ENCODE data around the gene GGTLC2. TPM values are rescaled to one million over a fixed set of nuclear protein-coding genes. Genes with fewer than 3 reads are reported as not detected.

Gene GGTLC2
- total RNA-seq, 1 experiment from 2014 or later = not detected

DNA sequence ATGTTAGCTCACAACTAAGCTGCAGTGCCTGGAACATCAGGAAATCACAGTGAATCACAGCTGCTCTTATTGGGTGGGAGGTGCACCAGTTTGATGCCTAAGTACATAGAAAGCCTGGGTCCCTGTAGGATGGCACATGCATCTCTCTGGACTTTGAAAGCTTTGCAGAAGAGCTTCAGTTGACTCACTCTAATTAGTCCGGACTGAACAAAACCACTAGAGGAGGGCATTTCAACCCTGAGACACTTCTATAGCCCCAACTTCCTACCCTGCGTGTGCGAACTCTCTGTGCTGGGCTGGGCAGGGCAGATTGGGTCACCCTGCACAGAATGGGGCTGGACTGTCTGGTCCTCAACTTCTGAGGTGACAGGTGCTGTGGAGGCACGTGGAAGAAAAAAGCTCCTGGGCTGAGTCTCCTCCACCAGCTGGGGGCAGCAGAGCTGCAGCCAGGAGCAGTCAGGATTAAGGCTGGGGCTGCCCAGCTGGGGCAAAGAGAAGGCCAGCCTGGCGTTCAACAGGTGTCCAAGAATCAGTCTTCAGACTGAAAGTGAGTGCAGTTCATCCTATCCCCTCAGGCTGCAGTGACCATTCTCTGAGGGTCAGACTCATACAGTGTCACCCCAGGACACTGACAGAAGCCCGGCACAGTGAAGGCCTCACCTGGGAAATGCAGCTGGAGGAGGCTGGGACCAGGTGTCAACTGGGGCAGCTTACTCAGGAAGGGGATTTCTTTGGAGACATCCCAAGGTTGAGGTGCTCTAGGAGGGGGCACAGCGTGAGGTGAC, 22.1 kb downstream of the GGTLC2 start:
- CTCF ChIA-PET = interaction anchor here (0.6 to 1.2 kb wide), 5 partner anchors 18 to 211 kb away, joined by 3 to 6 read pairs (median 3); no protein-coding TSS in a partner anchor
- H2AFZ ChIP-seq (ENCODE audit: low read length) = no peak overlapping the region
- peak; percentile 65 for DNase-seq

GRCh38 chr22:22667966-22668880, 23.8 kb downstream of the GGTLC2 start:
- H3K9ac ChIP-seq (ENCODE audit: low read length) = no peak overlapping the region
- no peaks in the 10 kb centered on the region for H4K20me1 ChIP-seq (ENCODE audit: low read length)
- ChIA-PET CTCF (no interaction called here), POLR2A (ENCODE audit: unreplicated experiment) (no interaction called here)
- no TSS peak for BruUV-seq (replicated peaks)
- no peaks in the 10 kb centered on the region for H3K36me3 ChIP-seq (ENCODE audit: low read depth, low read length)
- no peaks in the 10 kb centered on the region; the same call in 1 of the 2 replicates for H3K9me3 ChIP-seq (ENCODE audit: low read length)
- peaks cover 4% of the 10 kb centered on the region; the same call in 1 of the 2 replicates for H3K27me3 ChIP-seq (ENCODE audit: low read length)
- H3K79me2 ChIP-seq (ENCODE audit: low read length) = no peaks in the 10 kb centered on the region
- H3K9me2 ChIP-seq (replicated peaks; ENCODE audit: low read length) = no peaks in the 10 kb centered on the region
- TF ChIP-seq EZH2 (IDR thresholded peaks at IDR 0.05; ENCODE audit: low read length, unreplicated experiment) = no peak
- TF ChIP-seq, protein P1, sequence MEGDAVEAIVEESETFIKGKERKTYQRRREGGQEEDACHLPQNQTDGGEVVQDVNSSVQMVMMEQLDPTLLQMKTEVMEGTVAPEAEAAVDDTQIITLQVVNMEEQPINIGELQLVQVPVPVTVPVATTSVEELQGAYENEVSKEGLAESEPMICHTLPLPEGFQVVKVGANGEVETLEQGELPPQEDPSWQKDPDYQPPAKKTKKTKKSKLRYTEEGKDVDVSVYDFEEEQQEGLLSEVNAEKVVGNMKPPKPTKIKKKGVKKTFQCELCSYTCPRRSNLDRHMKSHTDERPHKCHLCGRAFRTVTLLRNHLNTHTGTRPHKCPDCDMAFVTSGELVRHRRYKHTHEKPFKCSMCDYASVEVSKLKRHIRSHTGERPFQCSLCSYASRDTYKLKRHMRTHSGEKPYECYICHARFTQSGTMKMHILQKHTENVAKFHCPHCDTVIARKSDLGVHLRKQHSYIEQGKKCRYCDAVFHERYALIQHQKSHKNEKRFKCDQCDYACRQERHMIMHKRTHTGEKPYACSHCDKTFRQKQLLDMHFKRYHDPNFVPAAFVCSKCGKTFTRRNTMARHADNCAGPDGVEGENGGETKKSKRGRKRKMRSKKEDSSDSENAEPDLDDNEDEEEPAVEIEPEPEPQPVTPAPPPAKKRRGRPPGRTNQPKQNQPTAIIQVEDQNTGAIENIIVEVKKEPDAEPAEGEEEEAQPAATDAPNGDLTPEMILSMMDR (conservative IDR thresholded peaks at IDR 0.05; ENCODE audit: low read depth, low read length) = no peak
- DNase-seq (no peak), ATAC-seq (no peak)
- no peak overlapping the region for H3K27ac ChIP-seq (ENCODE audit: low read length)
- no peak overlapping the region for H3K4me3 ChIP-seq (ENCODE audit: low read length)
- H3K4me1 ChIP-seq (ENCODE audit: insufficient read depth, low read length) = no peaks in the 10 kb centered on the region
- intact Hi-C loops (cut with micrococcal nuclease) = no loop called here
- no peaks in the 10 kb centered on the region for H3F3A ChIP-seq (ENCODE audit: low read length, unreplicated experiment)
- H2AFZ ChIP-seq (ENCODE audit: low read length) = no peak overlapping the region
- H3K4me2 ChIP-seq (ENCODE audit: low read length) = no peak overlapping the region

More for the DNA sequence above, 22.1 kb downstream of the GGTLC2 start:
- Histone ChIP-seq H3K4me3 (ENCODE audit: low read length) (no peak overlapping the region), H3K27ac (ENCODE audit: low read length) (no peak overlapping the region), H3F3A (ENCODE audit: low read length, unreplicated experiment) (no peaks in the 10 kb centered on the region), H3K9ac (ENCODE audit: low read length) (no peak overlapping the region), H3K9me2 (replicated peaks; ENCODE audit: low read length) (no peaks in the 10 kb centered on the region), H3K27me3 (ENCODE audit: low read length) (peaks cover 4% of the 10 kb centered on the region; the same call in 1 of the 2 replicates), H3K4me2 (ENCODE audit: low read length) (no peak overlapping the region), H4K20me1 (ENCODE audit: low read length) (no peaks in the 10 kb centered on the region), H3K36me3 (ENCODE audit: low read depth, low read length) (no peaks in the 10 kb centered on the region), H3K9me3 (ENCODE audit: low read length) (no peaks in the 10 kb centered on the region; the same call in 1 of the 2 replicates), H3K79me2 (ENCODE audit: low read length) (no peaks in the 10 kb centered on the region), H3K4me1 (ENCODE audit: insufficient read depth, low read length) (no peaks in the 10 kb centered on the region)
- ATAC-seq = peak; percentile 77
- POLR2A ChIA-PET (ENCODE audit: unreplicated experiment) = no interaction called here
- no TSS peak for BruUV-seq (replicated peaks)
- intact Hi-C loops (cut with micrococcal nuclease) = loop anchor here (1.0 kb wide), 1 partner anchor 42 kb away; no protein-coding TSS in a partner anchor
- TF ChIP-seq EZH2 (IDR thresholded peaks at IDR 0.05; ENCODE audit: low read length, unreplicated experiment) (no peak), EZH2phosphoT487 (IDR thresholded peaks at IDR 0.05; ENCODE audit: borderline replicate concordance, low read length) (no peak)
- TF ChIP-seq, protein P1 (conservative IDR thresholded peaks at IDR 0.05; ENCODE audit: low read depth, low read length) = peak; percentile 74
